SK-N-SH (cell line): ENCODE measurements around the gene ATF2. TPM values are rescaled to one million over a fixed set of nuclear protein-coding genes. Genes with fewer than 3 reads are reported as not detected.

ENCODE experiments used
- CTCF ChIA-PET: fragments of 300-600, 350-600 bp; formaldehyde crosslinking; extraction: SDS; loops from one replicate; lab custom pipeline; 2021; lab: Yijun Ruan, JAX
- POLR2A ChIA-PET: fragments of 350-600 bp; sonication (Branson Sonifier 250); formaldehyde crosslinking; extraction: SDS; loops from one replicate; lab custom pipeline; 2020; ENCODE audit warnings: antibody characterized with exemption, inconsistent platforms; lab: Yijun Ruan, JAX
- DNase-seq: peaks from one replicate; pipeline ENCODE4 v3.0.0; 2012
- H2AFZ ChIP-seq: fragments of 200-600 bp; sonication (generic); 2 replicates; pipeline ENCODE4 v1.8.1; 2016; ENCODE audit warnings: antibody characterized with exemption, mild to moderate bottlenecking, low read depth
- H3F3A ChIP-seq: fragments of 200-600 bp; sonication (generic); replicated peaks from 2 replicates; pipeline ENCODE3; 2016; ENCODE audit warnings: antibody characterized with exemption, mild to moderate bottlenecking; ENCODE audit not compliant: insufficient read depth
- H3K27ac ChIP-seq, 2 experiments: fragments of 200-500 bp in 1 of 2; fragments of 200-600 bp in 1 of 2; sonication (Bioruptor generic) in 1 of 2; sonication (generic), shearing (Covaris generic) in 1 of 2; 2 replicates each; pipeline versions ENCODE4 v1.5.1 to v1.6.1; 2014 to 2016; ENCODE audit warnings: low read depth in 2 of 2, inconsistent platforms in 1 of 2, low read length in 1 of 2, mild to moderate bottlenecking in 1 of 2, mixed read lengths in 1 of 2
- H3K27me3 ChIP-seq: fragments of 200-600 bp; sonication (generic), shearing (Covaris generic); 2 replicates; pipeline ENCODE4 v1.6.1; 2016; ENCODE audit warnings: mixed run types; ENCODE audit not compliant: insufficient read depth
- H3K36me3 ChIP-seq, 2 experiments: fragments of 200-500 bp in 1 of 2; fragments of 200-600 bp in 1 of 2; sonication (Bioruptor generic) in 1 of 2; sonication (generic) in 1 of 2; replicated peaks in 1 of 2; 2 replicates each; pipeline versions ENCODE3 to v1.5.1; 2014 to 2016; ENCODE audit warnings: low read length in 1 of 2, mild to moderate bottlenecking in 1 of 2; ENCODE audit not compliant: insufficient read depth in 2 of 2, control insufficient read depth in 1 of 2
- H3K4me1 ChIP-seq, 2 experiments: fragments of 200-500 bp in 1 of 2; fragments of 200-600 bp in 1 of 2; sonication (Bioruptor generic) in 1 of 2; sonication (generic), shearing (Covaris generic) in 1 of 2; 2 replicates each; pipeline versions ENCODE4 v1.5.1 to v1.6.1; 2014 to 2016; ENCODE audit warnings: low read depth in 1 of 2, low read length in 1 of 2, mixed run types in 1 of 2; ENCODE audit not compliant: insufficient read depth in 2 of 2, control insufficient read depth in 1 of 2
- H3K4me2 ChIP-seq: fragments of 200-600 bp; sonication (generic), shearing (Covaris generic); 2 replicates; pipeline ENCODE4 v1.6.1; 2017; ENCODE audit warnings: mixed run types
- H3K4me3 ChIP-seq, 2 experiments: fragments of 200-500 bp in 1 of 2; fragments of 200-600 bp in 1 of 2; sonication (Bioruptor generic) in 1 of 2; sonication (generic), shearing (Covaris generic) in 1 of 2; 2 replicates each; pipeline versions ENCODE4 v1.5.1 to v1.8.1; 2014 to 2016; ENCODE audit warnings: low read depth in 2 of 2, inconsistent platforms in 1 of 2, low read length in 1 of 2, mild to moderate bottlenecking in 1 of 2, mixed read lengths in 1 of 2, moderate library complexity in 1 of 2
- H3K79me2 ChIP-seq: fragments of 200-600 bp; sonication (generic); 2 replicates; pipeline ENCODE4 v1.8.1; 2017; ENCODE audit warnings: mild to moderate bottlenecking; ENCODE audit not compliant: insufficient read depth
- H3K9ac ChIP-seq: fragments of 200-600 bp; sonication (generic); 2 replicates; pipeline ENCODE4 v1.6.1; 2017; ENCODE audit warnings: mixed run types
- H3K9me2 ChIP-seq: fragments of 200-600 bp; sonication (generic); 2 replicates; pipeline ENCODE4 v1.6.1; 2017; ENCODE audit warnings: mixed run types
- H3K9me3 ChIP-seq: fragments of 200-600 bp; sonication (generic); 2 replicates; pipeline ENCODE4 v1.6.1; 2017; ENCODE audit warnings: mixed run types, mild to moderate bottlenecking, moderate library complexity
- H4K20me1 ChIP-seq: fragments of 200-600 bp; sonication (generic); 2 replicates; pipeline ENCODE4 v1.6.1; 2017; ENCODE audit warnings: mild to moderate bottlenecking, mixed run types; ENCODE audit not compliant: insufficient read depth
- GABPA ChIP-seq: IDR thresholded peaks from 2 replicates; pipeline ENCODE4 v1.4.0; 2012; ENCODE audit warnings: low read depth, mild to moderate bottlenecking
- JUND ChIP-seq: IDR thresholded peaks from 2 replicates; pipeline ENCODE4 v1.4.0; 2012
- RCOR1 ChIP-seq: fragments of 150-350 bp; IDR thresholded peaks from 2 replicates; pipeline ENCODE4 v1.6.1; 2017; ENCODE audit warnings: antibody characterized with exemption, low read length
- RFX5 ChIP-seq: IDR thresholded peaks from 2 replicates; pipeline ENCODE4 v1.6.1; 2012; ENCODE audit warnings: mild to moderate bottlenecking, improper control_type of control experiment, low read length
- SIN3A ChIP-seq: IDR thresholded peaks from 2 replicates; pipeline ENCODE4 v1.6.1; 2012; ENCODE audit warnings: low read depth, mild to moderate bottlenecking, low read length, moderate library complexity, borderline replicate concordance
- TAF1 ChIP-seq: IDR thresholded peaks from 2 replicates; pipeline ENCODE4 v1.6.1; 2012; ENCODE audit warnings: low read depth, mild to moderate bottlenecking, low read length, moderate library complexity, borderline replicate concordance
- TCF12 ChIP-seq: IDR thresholded peaks from 2 replicates; pipeline ENCODE4 v1.4.0; 2012
- TEAD4 ChIP-seq: IDR thresholded peaks from 2 replicates; pipeline ENCODE4 v1.4.0; 2012; ENCODE audit warnings: mild to moderate bottlenecking, borderline replicate concordance; ENCODE audit not compliant: insufficient read depth
- USF1 ChIP-seq: IDR thresholded peaks from 2 replicates; pipeline ENCODE4 v1.4.0; 2012; ENCODE audit warnings: low read depth, borderline replicate concordance
- ZBTB33 ChIP-seq: IDR thresholded peaks from 2 replicates; pipeline ENCODE4 v1.4.0; 2012; ENCODE audit warnings: low read depth, borderline replicate concordance
- WGBS: methylation state at CpG from one replicate; pipeline ENCODE4 v1.1.6; 2017; ENCODE audit warnings: low lambda C conversion rate; 5-methylcytosine and 5-hydroxymethylcytosine counted together
- polyA plus RNA-seq, 3 experiments: library from polyadenylated mRNA; depleted of rRNA; stranded (reverse); fragments of >200 nt; gene quantifications; 2 replicates each; pipeline ENCODE4 v1.2.3, GENCODE V29; 2012

Gene ATF2
- polyA plus RNA-seq, 1 of the 3 experiments (the other 2 are of a cell fraction): 19.0 TPM

- CTCF ChIA-PET: interaction anchor here (1.0 kb wide), 2 partner anchors 29 to 326 kb away, joined by 3 read pairs; no protein-coding TSS in a partner anchor
These were observed 142.1 kb downstream of the ATF2 start for GRCh38 chr2:175025946-175026345.

GRCh38 chr2:175025233-175025632 is 142.8 kb downstream of the ATF2 start:
- Histone ChIP-seq H3K4me3 (no peak overlapping the region), H3K27me3 (no peaks in the 10 kb centered on the region), H2AFZ (no peak overlapping the region), H3K4me2 (no peak overlapping the region), H3K9ac (no peak overlapping the region), H3F3A (no peaks in the 10 kb centered on the region), H3K27ac (no peak overlapping the region), H3K36me3 (no peaks in the 10 kb centered on the region), H3K4me1 (no peaks in the 10 kb centered on the region), H3K9me2 (no peaks in the 10 kb centered on the region), H3K9me3 (no peaks in the 10 kb centered on the region), H4K20me1 (no peaks in the 10 kb centered on the region), H3K79me2 (no peaks in the 10 kb centered on the region)
- WGBS: 99% methylated on average over 3 of the region's 3 CpGs
- POLR2A ChIA-PET: no interaction called here
- CTCF ChIA-PET: interaction anchor here (1.0 kb wide), 1 partner anchor 28 kb away, joined by 3 read pairs; no protein-coding TSS in a partner anchor
- no peak for DNase-seq
- TF ChIP-seq GABPA (no peak), JUND (no peak), TAF1 (no peak), USF1 (no peak), RCOR1 (no peak), RFX5 (no peak), ZBTB33 (no peak)

More at GRCh38 chr2:175025946-175026345, 142.1 kb downstream of the ATF2 start:
- Histone ChIP-seq H4K20me1 (no peaks in the 10 kb centered on the region), H3K9me2 (no peaks in the 10 kb centered on the region), H3K36me3 (no peaks in the 10 kb centered on the region), H3K9me3 (no peaks in the 10 kb centered on the region), H3K4me1 (no peaks in the 10 kb centered on the region), H3K9ac (no peak overlapping the region), H3F3A (no peaks in the 10 kb centered on the region), H3K79me2 (no peaks in the 10 kb centered on the region), H2AFZ (no peak overlapping the region), H3K4me3 (no peak overlapping the region), H3K4me2 (no peak overlapping the region), H3K27ac (no peak overlapping the region), H3K27me3 (no peaks in the 10 kb centered on the region)
- TF ChIP-seq TCF12: no peak
- TF ChIP-seq SIN3A: no peak
- no peak for TF ChIP-seq TEAD4
- TF ChIP-seq ZBTB33: no peak
- 88% methylated on average over 1 of the region's 1 CpG for WGBS
- POLR2A ChIA-PET: no interaction called here
- no peak for DNase-seq
